ENCODE measurements around the gene NAGA. TPM values are rescaled to one million over a fixed set of nuclear protein-coding genes. Genes with fewer than 3 reads are reported as not detected.

Gene NAGA
- total RNA-seq, 4 donors from 2014 or later = 48.3 to 120 (median 96.0) TPM

GRCh38 chr22:42016111-42016510 lies 54.5 kb downstream of the NAGA start:
- TF ChIP-seq EP300 (IDR thresholded peaks at IDR 0.05; ENCODE audit: low read depth) = no peak
- no peak for TF ChIP-seq CTCF (IDR thresholded peaks at IDR 0.05)
- TF ChIP-seq POLR2A (IDR thresholded peaks at IDR 0.05) = no peak
- no peak for TF ChIP-seq POLR2AphosphoS5 (IDR thresholded peaks at IDR 0.05)
- intact Hi-C loops (cut with DNase I; ENCODE audit: low total_unique reads) = no loop called here
- Histone ChIP-seq H3K4me1 (no peaks in the 10 kb centered on the region), H3K27ac (no peak overlapping the region), H3K4me3 (no peak overlapping the region), H3K36me3 (no peaks in the 10 kb centered on the region), H3K27me3 (no peaks in the 10 kb centered on the region), H3K9me3 (peaks cover 0 to 7% of the 10 kb centered on the region in 2 donors)
- in situ Hi-C loops (cut with MboI; ENCODE audit: low pct_ligation_motif_present in 1 of 4, low pct_unique_long_range_greater_than_20kb in 1 of 4, low sequenced_read_pairs in 3 of 4) = no loop called here
- DNase-seq = no peak
- 60 to 80% methylated on average over 1 to 10 of the region's 10 CpGs for WGBS, 2 donors (ENCODE audit: low coverage in 1 of 2)

GRCh38 chr22:42013385-42013784 lies 57.2 kb downstream of the NAGA start:
- no peak overlapping the region for H3K27ac ChIP-seq
- in situ Hi-C loops (cut with MboI; ENCODE audit: low pct_ligation_motif_present in 1 of 4, low pct_unique_long_range_greater_than_20kb in 1 of 4, low sequenced_read_pairs in 3 of 4) (no loop called here), intact Hi-C loops (cut with DNase I; ENCODE audit: low total_unique reads) (no loop called here)
- DNase-seq = no peak
- 44 to 79% methylated on average over 3 to 4 of the region's 4 CpGs for WGBS, 2 donors (ENCODE audit: low coverage in 1 of 2)
- no peak overlapping the region for H3K4me3 ChIP-seq
- H3K4me1 ChIP-seq = no peaks in the 10 kb centered on the region
- H3K36me3 ChIP-seq = no peaks in the 10 kb centered on the region
- peaks cover 9 to 27% of the 10 kb centered on the region in 2 donors for H3K9me3 ChIP-seq
- H3K27me3 ChIP-seq = no peaks in the 10 kb centered on the region
- TF ChIP-seq POLR2A (IDR thresholded peaks at IDR 0.05) (no peak), EP300 (IDR thresholded peaks at IDR 0.05; ENCODE audit: low read depth) (no peak), POLR2AphosphoS5 (IDR thresholded peaks at IDR 0.05) (no peak), CTCF (IDR thresholded peaks at IDR 0.05) (no peak)

- intact Hi-C loops (cut with DNase I; ENCODE audit: low total_unique reads) (no loop called here), in situ Hi-C loops (cut with MboI; ENCODE audit: low pct_ligation_motif_present in 1 of 4, low pct_unique_long_range_greater_than_20kb in 1 of 4, low sequenced_read_pairs in 3 of 4) (no loop called here)
- Histone ChIP-seq H3K27ac (no peak overlapping the region), H3K4me1 (no peaks in the 10 kb centered on the region), H3K9me3 (peaks cover 11 to 27% of the 10 kb centered on the region in 2 donors), H3K36me3 (no peaks in the 10 kb centered on the region), H3K4me3 (no peak overlapping the region), H3K27me3 (no peaks in the 10 kb centered on the region)
- no peak for DNase-seq
- TF ChIP-seq CTCF (IDR thresholded peaks at IDR 0.05) (no peak), POLR2A (IDR thresholded peaks at IDR 0.05) (no peak), EP300 (IDR thresholded peaks at IDR 0.05; ENCODE audit: low read depth) (no peak), POLR2AphosphoS5 (IDR thresholded peaks at IDR 0.05) (no peak)
- WGBS, 2 donors (ENCODE audit: low coverage in 1 of 2) = 88 to 100% methylated on average over 2 to 7 of the region's 7 CpGs
Observed at GRCh38 chr22:42010778-42011177, 59.8 kb downstream of the NAGA start.

Small RNA genes within 50 kb of the gene (small RNA-seq; reads per million reads assigned to genes)
- gene SNORD13P1 = 0 reads per million in 4 donors

Other genes starting within 250 kb of the NAGA start
- 100 to 1,000 TPM; 156 to 252 (median 166) TPM for gene SREBF2, start 237.7 kb downstream of the NAGA start, total RNA-seq
- gene SHISA8, start 155.7 kb downstream of the NAGA start, total RNA-seq = under 1 TPM in 1 of 4 donors, not detected in 3; 0.32 TPM
- 10 to 100 TPM in 1 of 4 donors, 1 to 10 TPM in 1, under 1 TPM in 2; 0.20 to 15.3 (median 4.3) TPM for gene TNFRSF13C, start 144.0 kb downstream of the NAGA start, total RNA-seq
- gene CENPM, start 123.7 kb downstream of the NAGA start, total RNA-seq = 10 to 100 TPM in 2 of 4 donors, 1 to 10 TPM in 1, not detected in 1; 6.0 to 22.9 (median 11.0) TPM
- under 1 TPM in 2 of 4 donors, not detected in 2; 0.48 to 0.68 TPM for gene SEPTIN3, start 101.4 kb downstream of the NAGA start, total RNA-seq
- 10 to 100 TPM in 1 of 4 donors, 1 to 10 TPM in 1, under 1 TPM in 1, not detected in 1; 0.96 to 12.0 (median 3.5) TPM for gene WBP2NL, start 72.0 kb downstream of the NAGA start, total RNA-seq
- 10 to 100 TPM in 3 of 4 donors, 1 to 10 TPM in 1; 6.4 to 17.6 (median 12.7) TPM for gene PHETA2, start 3.4 kb upstream of the NAGA start, total RNA-seq
- 10 to 100 TPM in 3 of 4 donors, 1 to 10 TPM in 1; 4.8 to 44.9 (median 18.8) TPM for gene SMDT1, start 8.9 kb upstream of the NAGA start, total RNA-seq
- gene NDUFA6, start 20.0 kb upstream of the NAGA start, total RNA-seq = 100 to 1,000 TPM in 1 of 4 donors, 10 to 100 TPM in 3; 17.2 to 723 (median 88.7) TPM
- gene CYP2D6, start 60.0 kb upstream of the NAGA start, total RNA-seq = 1 to 10 TPM; 1.2 to 9.7 (median 3.3) TPM
- gene TCF20, start 199.8 kb upstream of the NAGA start, total RNA-seq = 10 to 100 TPM; 30.3 to 43.7 (median 42.3) TPM